Stimulated activated CD4-positive, alpha-beta T cell treated with anti-CD3 and anti-CD28 coated beads, Interleukin-4, amount 100 ng/mL, for 1 hour (primary cell): Measurements from ENCODE around the gene APOL3.
"Not testable (repeated sequence)": the region's sequence is repeated elsewhere in the genome, so short reads cannot be mapped to it uniquely, and the experiment has no call there.

Source experiments
- DNase-seq: peaks from one replicate; pipeline ENCODE4 v3.0.0-alpha.2; 2020

The APOL3 gene

GRCh38 chr22:36090772-36091171 lies 69.8 kb downstream of the APOL3 start:
- not testable (repeated sequence) for DNase-seq
